Hepatocyte (in vitro differentiated cells): ENCODE measurements around the gene SCUBE2.

Source experiments
- EZH2 ChIP-seq: fragments of 200-600 bp; sonication (generic); IDR thresholded peaks from 2 replicates; pipeline ENCODE4 v1.6.1; 2016; ENCODE audit warnings: antibody characterized with exemption, mild to moderate bottlenecking, borderline replicate concordance
- EZH2phosphoT487 ChIP-seq: fragments of 200-600 bp; sonication (generic); IDR thresholded peaks from one replicate; pipeline ENCODE4 v1.6.1; 2018; ENCODE audit warnings: antibody characterized with exemption, mild to moderate bottlenecking, low read depth, moderate library complexity; ENCODE audit not compliant: unreplicated experiment, severe bottlenecking
- TF ChIP-seq, protein P1 (sequence below): fragments of 200-600 bp; sonication (generic); IDR thresholded peaks from 2 replicates; pipeline ENCODE4 v1.5.1; 2016; ENCODE audit warnings: antibody characterized with exemption, mild to moderate bottlenecking; ENCODE audit not compliant: poor library complexity

DNA sequence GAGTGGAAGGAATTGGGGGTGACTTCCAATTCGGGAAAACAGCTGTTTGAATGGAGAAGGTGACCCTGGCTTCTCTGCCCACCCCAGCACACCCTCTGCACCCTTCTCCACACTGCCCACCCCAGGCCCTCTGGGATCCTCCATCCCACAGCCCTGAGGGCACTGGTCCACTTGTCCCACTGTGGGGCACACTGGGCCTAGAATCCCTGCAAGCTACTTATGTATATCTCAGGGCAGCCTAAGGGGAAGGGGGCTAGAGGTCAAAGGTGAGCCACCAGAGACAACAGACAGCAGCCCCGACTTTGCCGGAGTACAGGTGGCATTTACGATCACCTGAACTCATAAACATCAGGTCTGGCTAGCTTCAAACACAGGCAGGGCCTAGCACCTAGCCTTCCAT, 673 bp upstream of the SCUBE2 start:
- TF ChIP-seq, protein P1, sequence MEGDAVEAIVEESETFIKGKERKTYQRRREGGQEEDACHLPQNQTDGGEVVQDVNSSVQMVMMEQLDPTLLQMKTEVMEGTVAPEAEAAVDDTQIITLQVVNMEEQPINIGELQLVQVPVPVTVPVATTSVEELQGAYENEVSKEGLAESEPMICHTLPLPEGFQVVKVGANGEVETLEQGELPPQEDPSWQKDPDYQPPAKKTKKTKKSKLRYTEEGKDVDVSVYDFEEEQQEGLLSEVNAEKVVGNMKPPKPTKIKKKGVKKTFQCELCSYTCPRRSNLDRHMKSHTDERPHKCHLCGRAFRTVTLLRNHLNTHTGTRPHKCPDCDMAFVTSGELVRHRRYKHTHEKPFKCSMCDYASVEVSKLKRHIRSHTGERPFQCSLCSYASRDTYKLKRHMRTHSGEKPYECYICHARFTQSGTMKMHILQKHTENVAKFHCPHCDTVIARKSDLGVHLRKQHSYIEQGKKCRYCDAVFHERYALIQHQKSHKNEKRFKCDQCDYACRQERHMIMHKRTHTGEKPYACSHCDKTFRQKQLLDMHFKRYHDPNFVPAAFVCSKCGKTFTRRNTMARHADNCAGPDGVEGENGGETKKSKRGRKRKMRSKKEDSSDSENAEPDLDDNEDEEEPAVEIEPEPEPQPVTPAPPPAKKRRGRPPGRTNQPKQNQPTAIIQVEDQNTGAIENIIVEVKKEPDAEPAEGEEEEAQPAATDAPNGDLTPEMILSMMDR, result no peak
- TF ChIP-seq EZH2, result no peak
- no peak for TF ChIP-seq EZH2phosphoT487
